Measurements from ENCODE around the gene MAP4K5. TPM values are rescaled to one million over a fixed set of nuclear protein-coding genes. Genes with fewer than 3 reads are reported as not detected.

The MAP4K5 gene
- total RNA-seq, 6 experiments from 2014 or later: 6.5 to 31.3 (median 14.4) TPM

DNA sequence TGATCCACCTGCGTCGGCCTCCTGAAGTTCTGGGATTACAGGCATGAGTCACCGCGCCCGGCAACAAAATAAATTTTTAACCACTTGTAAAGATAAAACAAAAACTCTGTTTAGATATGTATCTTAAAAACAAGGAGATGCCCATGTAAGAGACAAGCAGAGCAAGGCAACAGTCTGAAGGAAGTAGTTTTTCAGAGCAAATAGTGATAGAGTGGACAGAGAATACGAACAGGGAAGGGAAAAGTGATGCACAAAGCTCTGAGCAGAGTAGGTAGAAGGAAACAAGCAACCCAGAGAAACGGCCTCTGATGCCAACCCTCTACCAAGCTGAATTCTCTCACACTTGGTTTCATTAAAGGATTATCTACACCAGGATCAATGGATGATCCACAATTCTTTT is 110.9 kb downstream of the MAP4K5 start:
- Histone ChIP-seq H3K27me3 (no peaks in the 10 kb centered on the region), H3K36me3 (peaks cover 0 to 13% (median 4%) of the 10 kb centered on the region in 4 donors), H3K4me3 (no peak overlapping the region), H3K27ac (no peak overlapping the region), H3K4me1 (peaks cover 0 to 2% (median 0%) of the 10 kb centered on the region in 4 donors), H3K9me3 (no peaks in the 10 kb centered on the region)
- no peak for TF ChIP-seq POLR2A (IDR thresholded peaks at IDR 0.05)
- TF ChIP-seq, protein P1, sequence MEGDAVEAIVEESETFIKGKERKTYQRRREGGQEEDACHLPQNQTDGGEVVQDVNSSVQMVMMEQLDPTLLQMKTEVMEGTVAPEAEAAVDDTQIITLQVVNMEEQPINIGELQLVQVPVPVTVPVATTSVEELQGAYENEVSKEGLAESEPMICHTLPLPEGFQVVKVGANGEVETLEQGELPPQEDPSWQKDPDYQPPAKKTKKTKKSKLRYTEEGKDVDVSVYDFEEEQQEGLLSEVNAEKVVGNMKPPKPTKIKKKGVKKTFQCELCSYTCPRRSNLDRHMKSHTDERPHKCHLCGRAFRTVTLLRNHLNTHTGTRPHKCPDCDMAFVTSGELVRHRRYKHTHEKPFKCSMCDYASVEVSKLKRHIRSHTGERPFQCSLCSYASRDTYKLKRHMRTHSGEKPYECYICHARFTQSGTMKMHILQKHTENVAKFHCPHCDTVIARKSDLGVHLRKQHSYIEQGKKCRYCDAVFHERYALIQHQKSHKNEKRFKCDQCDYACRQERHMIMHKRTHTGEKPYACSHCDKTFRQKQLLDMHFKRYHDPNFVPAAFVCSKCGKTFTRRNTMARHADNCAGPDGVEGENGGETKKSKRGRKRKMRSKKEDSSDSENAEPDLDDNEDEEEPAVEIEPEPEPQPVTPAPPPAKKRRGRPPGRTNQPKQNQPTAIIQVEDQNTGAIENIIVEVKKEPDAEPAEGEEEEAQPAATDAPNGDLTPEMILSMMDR (IDR thresholded peaks at IDR 0.05): no peak
- WGBS (ENCODE audit: insufficient coverage, low coverage, low lambda C conversion rate, missing lambda C conversion rate): 97% methylated on average over 7 of the region's 7 CpGs
- intact Hi-C loops (cut with DNase I): no loop called here
- no peak for ATAC-seq
- DNase-seq: no peak

DNA sequence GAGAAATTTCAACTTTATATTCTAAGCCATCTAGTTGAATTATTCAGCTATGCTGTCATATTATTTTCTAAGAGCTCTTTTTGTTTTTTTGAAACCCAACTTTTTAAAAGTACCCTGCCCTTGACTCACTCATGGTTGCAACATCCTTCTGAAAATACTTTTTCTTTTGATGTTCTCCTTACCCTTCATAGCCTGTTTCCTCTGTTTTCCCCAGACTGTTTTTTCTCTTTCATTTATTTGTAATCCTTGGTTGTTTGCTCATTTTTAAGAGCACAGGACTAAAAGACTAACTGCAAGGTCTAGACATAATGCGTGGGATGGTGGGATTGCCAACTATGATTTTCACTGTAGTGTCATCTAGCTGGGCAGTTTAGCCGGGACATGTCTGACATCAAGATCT is 114.5 kb downstream of the MAP4K5 start:
- no peaks in the 10 kb centered on the region for H3K27me3 ChIP-seq
- H3K36me3 ChIP-seq: peaks cover 0 to 6% (median 0%) of the 10 kb centered on the region in 4 donors
- 95% methylated on average over 2 of the region's 2 CpGs for WGBS (ENCODE audit: insufficient coverage, low coverage, low lambda C conversion rate, missing lambda C conversion rate)

DNA sequence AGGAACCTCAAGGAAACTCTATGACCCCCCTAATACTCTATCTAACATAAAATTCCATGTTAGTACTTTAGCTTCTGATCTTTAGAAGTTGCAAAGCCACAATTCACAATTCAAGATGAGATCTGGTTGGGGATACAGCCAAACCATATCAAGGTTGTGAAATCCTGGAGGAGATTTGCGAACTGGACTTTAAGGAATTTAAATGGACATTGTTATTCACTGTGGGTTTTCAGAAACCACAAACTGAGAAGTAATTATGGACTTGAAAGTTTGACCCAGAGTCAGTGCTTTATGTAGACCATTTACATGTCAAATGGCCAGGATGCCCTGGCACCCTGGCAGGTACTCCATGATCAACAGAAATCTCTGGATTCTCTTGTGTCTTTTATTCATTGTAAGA is 121.4 kb downstream of the MAP4K5 start:
- H3K4me3 ChIP-seq: no peak overlapping the region
- peaks cover 0 to 1% (median 0%) of the 10 kb centered on the region in 4 donors for H3K9me3 ChIP-seq
- intact Hi-C loops (cut with DNase I): no loop called here
- no peaks in the 10 kb centered on the region for H3K4me1 ChIP-seq
- no peak for DNase-seq
- WGBS (ENCODE audit: insufficient coverage, low coverage, low lambda C conversion rate, missing lambda C conversion rate): 64% methylated on average over 1 of the region's 1 CpG
- H3K27me3 ChIP-seq: no peaks in the 10 kb centered on the region
- ATAC-seq: no peak
- TF ChIP-seq, protein P1 (IDR thresholded peaks at IDR 0.05): no peak
- no peak for TF ChIP-seq POLR2A (IDR thresholded peaks at IDR 0.05)
- H3K36me3 ChIP-seq: no peaks in the 10 kb centered on the region
- no peak overlapping the region for H3K27ac ChIP-seq

More for the DNA sequence above, 114.5 kb downstream of the MAP4K5 start:
- TF ChIP-seq, protein P1 (IDR thresholded peaks at IDR 0.05): no peak
- no peak for TF ChIP-seq POLR2A (IDR thresholded peaks at IDR 0.05)
- intact Hi-C loops (cut with DNase I): no loop called here
- no peak overlapping the region for H3K27ac ChIP-seq
- H3K9me3 ChIP-seq: no peaks in the 10 kb centered on the region
- DNase-seq (no peak), ATAC-seq (no peak)
- no peak overlapping the region for H3K4me3 ChIP-seq
- peaks cover 0 to 2% (median 0%) of the 10 kb centered on the region in 4 donors for H3K4me1 ChIP-seq

DNA sequence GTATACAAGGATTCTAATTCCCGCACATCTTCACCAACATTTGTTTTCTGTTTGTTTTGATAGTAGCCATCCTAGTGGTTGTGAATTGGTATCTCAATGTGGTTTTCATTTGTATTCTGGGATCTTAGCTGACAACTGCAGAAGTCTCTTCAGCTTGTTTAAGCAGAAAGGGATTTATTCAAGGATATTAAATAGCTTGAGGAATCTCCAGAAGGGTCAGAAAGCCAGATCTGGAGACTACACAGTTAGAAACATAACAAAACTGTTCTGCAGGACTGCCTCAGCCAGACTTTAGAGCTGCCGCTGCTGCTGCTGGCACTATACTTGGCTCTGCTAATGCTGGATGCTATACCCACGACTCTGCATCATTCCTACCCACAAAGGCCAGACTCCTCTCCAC is 122.3 kb downstream of the MAP4K5 start:
- Histone ChIP-seq H3K27ac (no peak overlapping the region), H3K9me3 (peaks cover 0 to 2% (median 0%) of the 10 kb centered on the region in 4 donors), H3K4me1 (no peaks in the 10 kb centered on the region), H3K27me3 (no peaks in the 10 kb centered on the region), H3K4me3 (no peak overlapping the region), H3K36me3 (no peaks in the 10 kb centered on the region)
- WGBS (ENCODE audit: insufficient coverage, low coverage, low lambda C conversion rate, missing lambda C conversion rate): 78% methylated on average over 1 of the region's 3 CpGs
- TF ChIP-seq POLR2A (IDR thresholded peaks at IDR 0.05): no peak
- TF ChIP-seq, protein P1 (IDR thresholded peaks at IDR 0.05): no peak
- intact Hi-C loops (cut with DNase I): no loop called here
- no peak for ATAC-seq
- no peak for DNase-seq
